HG02759 (cell line): ENCODE data around the gene KIFC3.
"Not testable (repeated sequence)": the region's sequence is repeated elsewhere in the genome, so short reads cannot be mapped to it uniquely, and the experiment has no call there.

Experiments used
- ATAC-seq: cut with Tn5 transposase; IDR thresholded peaks from one replicate; pipeline ENCODE4 v1.9.1; 2021; ENCODE audit warnings: mild to moderate bottlenecking, moderate library complexity; ENCODE audit not compliant: unreplicated experiment

Gene KIFC3

DNA sequence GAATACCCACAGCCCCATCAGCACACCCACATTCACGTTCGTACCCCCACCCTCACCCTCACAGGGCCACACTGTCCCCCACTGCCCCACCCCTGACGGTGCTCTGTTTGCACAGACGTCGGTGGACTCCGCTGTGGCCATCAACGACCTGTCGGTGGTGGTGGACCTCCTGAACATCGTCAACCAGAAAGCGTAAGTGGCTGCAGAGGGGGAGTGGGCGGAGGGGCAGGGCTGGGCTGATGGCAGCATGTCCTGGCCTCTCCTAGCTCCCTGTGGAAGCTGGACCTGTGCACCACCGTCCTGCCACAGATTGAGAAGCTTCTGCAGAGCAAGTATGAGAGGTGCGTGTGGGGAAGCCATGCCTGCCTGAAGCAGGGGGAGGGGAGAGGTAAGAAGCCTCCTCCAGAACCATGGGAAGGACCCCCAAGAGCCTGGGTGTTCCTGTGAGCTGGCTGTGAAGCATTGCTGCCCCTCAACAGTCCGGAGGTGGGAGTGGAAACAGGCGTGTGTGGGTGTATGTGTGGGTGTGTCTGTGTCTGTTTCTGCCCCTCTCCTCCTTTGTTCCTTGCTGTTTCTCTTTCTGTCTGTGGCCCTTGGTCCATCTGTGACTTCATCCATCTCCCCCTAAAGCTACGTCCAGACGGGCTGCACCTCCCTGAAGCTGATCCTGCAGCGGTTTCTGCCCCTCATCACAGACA is 46.4 kb downstream of the KIFC3 start:
- ATAC-seq, result no peak

DNA sequence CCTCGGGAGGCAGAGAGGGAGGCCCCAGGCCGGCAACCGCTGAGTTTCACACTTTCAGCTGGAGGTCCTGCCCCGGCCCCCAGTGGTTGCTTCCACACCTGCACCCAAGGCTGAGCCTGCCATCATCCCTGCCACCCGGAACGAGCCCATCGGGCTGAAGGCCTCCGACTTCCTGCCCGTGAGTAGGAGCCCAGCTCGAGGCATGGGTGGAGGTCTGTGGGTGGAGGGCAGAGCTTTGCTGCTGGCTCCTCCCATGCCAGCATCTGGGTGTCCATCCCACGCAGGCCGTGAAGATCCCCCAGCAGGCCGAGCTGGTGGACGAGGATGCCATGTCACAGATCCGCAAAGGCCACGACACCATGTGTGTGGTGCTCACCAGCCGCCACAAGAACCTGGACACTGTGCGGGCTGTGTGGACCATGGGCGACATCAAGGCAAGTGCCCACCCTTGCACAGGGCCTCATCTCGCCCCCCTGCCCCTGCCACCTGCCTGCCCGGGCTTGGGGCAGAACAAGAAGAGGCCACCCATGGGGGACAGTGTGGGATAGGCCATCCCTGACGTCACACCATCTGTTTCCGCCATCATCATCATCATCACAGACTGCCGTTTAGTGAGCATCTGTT is 47.1 kb downstream of the KIFC3 start:
- no peak for ATAC-seq

DNA sequence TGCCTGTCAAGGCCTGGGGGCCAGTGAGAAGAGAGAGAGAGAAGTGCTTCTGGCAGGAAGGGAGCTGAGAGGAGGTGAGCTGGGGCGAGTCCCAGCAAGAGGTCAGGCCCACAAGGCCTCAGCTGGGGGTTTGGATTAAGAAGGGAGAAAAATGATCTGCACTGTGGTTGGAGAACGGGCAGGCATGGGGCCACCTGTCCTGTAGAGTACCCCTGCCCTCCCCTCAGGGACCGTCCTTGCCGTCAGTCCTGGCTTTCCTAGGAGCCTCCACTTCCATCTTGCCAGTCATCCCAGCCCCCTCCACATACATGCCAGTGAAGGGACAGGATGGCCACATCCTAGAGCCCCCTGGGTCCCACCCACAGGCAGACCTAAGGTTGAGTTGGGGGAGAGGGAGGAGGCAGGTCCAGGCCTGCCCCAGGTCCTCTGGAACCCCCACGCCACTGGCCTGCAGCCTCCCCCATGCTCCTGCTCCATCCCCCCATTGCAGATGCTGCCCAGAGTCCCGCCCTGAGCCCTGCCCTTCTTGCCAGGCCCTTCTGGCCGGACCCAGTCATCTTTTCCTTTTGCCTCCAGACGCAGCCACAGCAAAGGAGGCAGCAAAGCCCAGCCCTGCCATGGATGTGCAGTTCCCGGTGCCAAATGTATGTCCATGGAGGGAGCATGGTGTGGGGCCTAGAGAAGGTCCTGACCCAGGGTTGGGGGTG is 47.8 kb downstream of the KIFC3 start:
- no peak for ATAC-seq

DNA sequence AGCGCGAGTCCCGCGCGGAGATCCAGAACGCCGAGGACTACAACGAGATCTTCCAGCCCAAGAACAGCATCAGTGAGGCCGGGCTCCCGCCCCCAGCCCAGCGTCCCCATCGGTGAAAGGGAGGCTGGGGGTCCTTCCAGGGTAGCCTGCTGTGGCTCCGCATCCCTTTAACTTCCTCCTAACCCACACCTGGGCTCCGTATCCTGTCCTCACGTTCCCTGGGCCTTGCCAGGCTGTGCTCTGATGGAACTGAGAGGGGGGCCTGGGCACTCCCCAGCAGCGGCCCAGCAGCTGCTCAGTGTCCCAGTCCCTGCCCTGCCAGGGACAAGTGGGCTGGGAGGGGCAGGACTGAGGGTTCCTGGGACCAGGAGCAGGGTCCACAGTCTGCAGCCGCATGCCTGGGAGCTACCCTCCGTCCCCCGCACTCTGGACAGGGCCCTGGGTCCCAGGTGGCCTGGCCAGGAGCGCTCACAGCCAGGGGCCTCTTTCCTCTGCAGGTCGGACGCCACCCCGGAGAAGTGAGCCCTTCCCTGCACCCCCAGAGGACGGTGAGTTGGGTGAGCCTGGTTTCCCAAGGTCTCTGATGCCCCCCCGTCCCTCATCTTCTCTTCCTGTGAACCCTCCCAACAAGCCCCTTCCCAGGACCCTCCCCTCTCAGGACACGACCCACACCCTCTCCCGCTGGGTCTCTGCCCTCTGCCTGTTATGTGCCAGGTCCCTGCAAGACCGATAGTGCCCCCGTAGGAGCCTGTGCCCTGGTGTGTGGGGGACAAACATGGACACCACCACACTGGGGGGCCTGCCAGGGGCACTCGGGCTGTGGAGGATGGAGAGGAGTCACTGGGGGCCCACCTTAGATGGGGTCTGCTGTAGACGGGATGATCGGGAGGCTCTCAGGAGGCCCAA is 48.6 kb downstream of the KIFC3 start:
- no peak for ATAC-seq

DNA sequence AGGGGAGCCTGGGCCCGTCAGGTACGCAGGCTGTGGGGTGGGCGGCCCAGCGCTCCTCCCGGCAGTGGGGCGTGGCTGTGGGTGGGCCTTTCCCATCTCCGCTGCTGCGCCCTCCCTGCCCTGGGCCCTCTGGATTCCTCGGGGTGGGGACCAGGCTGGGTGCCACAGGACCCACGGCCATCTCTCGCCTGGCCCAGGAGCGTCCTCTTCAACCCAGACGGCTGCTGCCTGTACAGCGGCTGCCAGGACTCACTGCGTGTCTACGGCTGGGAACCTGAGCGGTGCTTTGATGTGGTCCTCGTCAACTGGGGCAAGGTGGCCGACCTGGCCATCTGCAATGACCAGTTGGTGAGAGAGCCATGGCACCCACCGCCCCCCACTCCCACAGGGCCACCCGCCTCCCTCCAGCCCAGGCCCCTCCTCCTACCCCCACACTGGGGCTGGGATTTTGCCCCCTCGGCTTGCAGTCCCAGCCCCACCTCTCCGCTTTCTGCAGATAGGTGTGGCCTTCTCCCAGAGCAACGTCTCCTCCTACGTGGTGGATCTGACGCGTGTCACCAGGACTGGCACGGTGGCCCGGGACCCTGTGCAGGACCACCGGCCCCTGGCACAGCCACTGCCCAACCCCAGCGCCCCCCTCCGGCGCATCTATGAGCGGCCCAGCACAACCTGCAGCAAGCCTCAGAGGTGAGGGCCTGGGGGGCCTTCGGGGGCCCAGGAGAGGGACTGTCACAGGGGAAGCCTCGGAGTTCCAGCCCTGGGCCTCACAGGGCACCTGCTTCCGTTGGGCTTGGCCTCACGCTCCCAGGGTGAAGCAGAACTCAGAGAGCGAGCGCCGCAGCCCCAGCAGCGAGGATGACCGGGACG is 49.5 kb downstream of the KIFC3 start:
- no peak for ATAC-seq

DNA sequence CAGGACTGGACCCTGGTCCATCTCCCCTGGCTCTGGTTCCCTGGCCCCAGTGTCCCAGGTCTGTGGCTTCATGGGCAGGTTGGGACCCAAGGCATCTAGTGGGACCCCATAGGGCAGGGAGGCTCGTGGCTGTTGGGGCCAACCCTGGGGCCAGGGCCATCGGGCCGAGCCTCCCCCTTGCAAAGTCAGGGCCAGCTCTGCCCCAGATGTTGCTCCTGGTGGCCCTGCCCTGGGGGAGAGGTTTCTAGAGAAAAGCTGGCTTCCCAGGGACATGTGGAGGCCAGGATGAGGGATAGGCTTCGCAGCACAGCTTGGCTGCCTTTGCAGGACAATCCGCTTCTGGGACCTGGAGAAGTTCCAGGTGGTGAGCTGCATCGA is 50.1 kb downstream of the KIFC3 start:
- no peak for ATAC-seq

DNA sequence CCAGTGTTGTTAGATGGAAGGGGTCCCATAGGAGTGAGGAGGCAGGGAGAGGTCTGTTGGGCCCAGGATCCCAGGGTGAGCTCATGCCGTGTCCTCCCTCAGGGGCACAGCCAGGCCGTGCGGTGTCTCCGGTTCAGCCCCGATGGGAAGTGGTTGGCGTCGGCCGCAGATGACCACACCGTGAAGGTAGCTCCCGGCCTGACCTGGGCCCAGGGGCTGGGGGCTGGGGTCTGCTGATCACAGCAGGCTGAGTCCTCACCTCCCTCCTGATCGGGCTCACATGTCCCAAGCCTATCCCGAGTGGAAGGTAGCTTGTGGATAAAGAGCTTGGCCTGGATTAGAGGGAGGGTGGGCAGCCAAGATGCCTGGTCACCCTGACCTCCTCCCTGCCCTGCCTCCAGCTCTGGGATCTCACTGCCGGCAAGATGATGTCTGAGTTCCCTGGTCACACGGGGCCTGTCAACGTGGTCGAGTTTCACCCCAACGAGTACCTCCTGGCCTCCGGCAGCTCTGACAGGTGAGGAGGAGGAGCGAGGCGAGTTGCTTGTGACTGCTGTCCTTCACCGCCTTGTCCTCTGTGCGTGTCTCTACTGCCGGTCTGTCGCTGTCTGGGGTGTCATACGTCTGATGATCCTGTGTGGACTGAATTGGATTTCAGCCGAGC is 50.6 kb downstream of the KIFC3 start:
- no peak for ATAC-seq

DNA sequence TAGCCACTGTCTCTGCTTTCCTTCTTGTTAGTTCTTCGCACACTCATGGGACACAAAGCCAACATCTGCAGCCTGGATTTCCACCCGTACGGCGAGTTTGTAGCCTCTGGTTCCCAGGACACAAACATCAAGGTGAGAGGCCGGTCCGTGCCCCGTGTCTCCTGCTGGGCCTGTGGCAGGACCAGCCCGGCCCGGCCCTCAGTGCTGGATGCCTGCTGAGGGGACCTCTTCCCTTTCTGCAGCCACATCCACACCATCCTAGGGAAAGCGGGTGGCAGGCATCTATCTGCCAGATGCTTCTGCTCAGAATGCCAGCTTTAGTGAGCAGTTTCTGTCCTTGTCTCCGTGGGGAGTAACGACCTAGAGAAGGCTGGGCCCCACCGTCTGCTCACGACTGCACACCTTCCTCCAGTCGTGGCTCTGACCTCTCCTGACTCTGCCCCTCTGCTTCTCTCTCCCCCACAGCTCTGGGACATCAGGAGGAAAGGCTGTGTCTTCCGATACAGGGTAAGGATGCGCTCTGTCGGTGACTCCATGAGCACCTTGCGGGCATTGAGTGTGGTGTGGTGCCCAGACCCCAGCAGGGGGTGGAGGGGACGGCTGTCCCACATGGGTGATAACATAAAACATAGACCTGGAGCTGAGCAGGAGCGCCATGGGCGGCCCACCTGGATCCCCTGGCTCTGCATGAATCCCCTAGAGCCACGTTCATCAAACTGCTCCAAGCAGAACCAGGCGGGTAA is 51.3 kb downstream of the KIFC3 start:
- no peak for ATAC-seq

DNA sequence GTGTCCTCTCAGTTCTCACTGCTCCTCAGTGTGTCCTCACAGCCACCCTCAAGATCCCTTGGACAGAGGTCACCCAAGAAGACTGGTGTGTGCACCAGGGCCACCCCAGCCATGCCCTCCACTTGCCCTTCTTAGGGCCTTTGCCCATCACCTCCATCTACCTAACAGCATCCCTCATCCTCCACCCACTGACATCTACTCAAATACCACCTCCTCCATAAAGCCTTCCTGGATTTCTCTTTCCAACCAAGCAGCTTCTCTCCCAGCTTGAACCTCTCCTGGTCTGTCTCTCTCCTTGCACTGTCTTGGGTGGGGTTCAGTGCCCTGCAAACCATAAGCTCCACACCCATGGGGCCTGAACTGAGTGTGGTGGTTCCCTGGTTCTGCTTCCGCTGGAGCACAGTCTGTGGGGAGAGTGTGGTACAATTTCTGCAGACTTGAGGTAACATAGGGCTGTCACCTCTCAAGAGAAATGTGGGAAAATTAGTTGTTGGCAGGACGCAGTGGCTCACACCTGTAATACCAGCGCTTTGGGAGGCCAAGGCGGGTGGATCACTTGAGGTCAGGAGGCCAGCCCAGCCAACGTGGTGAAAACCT is 52.3 kb downstream of the KIFC3 start:
- ATAC-seq, result no peak

DNA sequence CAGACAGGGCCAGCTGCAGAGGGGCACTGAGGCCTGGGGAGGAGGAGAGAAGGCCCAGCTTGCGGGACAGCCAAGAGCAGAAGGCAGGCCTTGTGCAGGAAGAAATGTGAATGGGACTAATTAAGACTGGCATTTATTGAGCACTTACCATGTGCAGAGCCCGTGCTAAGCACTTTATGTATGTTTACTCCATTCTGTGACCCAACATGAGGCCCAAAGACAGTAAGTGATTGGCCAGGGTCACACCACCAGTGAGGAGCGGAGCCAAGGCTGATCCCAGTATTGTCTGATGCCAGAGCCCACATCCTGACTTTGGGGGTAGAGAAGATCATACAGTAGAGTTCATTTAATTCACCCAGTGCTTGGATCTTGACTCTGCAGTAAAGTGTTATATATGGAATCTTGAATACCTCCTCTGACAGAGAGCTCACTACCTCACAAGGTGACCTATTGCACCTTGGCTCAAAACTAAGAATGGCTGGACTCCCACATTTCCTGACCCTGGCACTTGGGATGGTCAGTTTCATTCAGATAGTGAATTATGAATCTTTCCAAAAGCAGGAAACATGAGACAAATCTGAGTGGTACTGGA is 53.1 kb downstream of the KIFC3 start:
- no peak for ATAC-seq

DNA sequence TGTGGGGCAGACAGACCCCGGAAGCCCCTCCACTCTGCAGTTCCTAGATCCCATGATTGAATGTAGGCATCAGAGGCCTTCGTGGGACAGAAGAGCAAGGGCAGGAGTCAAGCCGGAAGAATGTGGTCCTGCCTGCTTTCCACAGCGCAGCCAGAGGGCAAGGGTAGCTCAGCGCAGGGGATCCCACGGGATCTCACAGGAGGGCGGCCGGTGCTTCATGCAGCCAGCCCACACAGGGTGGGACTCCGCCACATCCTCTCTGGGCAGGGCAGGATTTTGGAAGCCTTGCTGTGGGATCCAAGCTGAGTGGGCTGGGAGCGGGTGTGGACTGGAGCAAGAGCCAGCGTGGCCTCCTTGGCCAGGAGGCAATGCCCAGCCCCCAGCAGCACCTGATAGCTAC is 53.7 kb downstream of the KIFC3 start:
- ATAC-seq, result no peak

DNA sequence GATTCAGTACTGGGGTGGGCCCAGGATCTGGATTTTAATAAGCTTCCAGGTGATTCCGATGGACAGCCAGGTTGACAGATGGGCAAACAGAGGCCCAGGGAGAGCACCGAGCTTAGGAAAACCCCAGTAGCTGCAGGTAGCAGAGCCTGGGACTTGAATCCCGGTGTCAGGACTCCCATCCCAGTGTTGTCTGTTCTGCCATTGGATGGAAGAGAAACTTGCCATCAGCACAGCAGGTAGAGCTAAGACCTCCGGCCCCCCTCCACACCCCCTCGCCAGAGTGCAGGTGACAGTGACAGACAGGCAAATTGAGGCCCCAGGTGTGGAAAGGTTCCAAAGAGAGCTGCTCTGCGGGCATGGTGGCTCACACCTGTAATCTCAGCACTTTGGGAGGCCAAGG is 54.3 kb downstream of the KIFC3 start:
- no peak for ATAC-seq

DNA sequence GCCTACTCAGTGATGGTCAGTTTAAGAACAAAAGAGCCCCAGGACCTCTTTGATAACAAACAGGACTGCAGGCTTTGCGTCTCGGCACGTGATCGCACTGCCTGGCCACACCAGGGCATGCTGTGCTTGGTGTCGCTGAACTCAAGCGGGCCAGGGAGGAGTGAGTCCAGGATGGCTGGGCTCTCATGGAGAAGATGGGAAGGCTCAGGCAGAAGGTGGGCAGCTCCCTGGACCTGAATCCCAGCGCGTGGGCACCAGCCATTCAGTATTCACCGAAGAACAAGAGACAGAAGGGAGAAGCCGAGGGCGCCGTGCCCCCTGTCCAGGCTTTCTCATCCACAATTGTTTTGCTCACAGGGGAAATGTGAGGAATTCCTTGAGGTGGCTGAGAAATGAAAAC is 54.8 kb downstream of the KIFC3 start:
- no peak for ATAC-seq

DNA sequence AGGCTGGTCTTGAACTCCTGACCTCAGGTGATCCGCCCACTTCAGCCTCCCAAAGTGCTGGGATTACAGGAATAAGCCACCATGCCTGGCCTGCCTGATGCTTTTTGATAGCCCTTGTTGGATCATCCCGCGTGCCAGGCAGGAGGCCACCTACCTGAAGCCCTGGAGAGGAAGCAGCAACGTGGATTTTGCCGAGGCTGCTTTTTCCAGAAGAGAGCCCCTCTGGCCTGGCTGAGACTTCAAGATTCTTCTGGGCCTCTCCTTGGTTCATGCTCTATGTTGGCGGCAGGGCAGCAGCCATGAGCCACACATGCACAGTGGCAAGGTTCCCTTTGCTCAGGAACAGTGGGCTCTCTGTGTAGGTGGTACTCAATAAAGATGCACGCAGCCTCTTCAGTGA is 55.2 kb downstream of the KIFC3 start:
- no peak for ATAC-seq

DNA sequence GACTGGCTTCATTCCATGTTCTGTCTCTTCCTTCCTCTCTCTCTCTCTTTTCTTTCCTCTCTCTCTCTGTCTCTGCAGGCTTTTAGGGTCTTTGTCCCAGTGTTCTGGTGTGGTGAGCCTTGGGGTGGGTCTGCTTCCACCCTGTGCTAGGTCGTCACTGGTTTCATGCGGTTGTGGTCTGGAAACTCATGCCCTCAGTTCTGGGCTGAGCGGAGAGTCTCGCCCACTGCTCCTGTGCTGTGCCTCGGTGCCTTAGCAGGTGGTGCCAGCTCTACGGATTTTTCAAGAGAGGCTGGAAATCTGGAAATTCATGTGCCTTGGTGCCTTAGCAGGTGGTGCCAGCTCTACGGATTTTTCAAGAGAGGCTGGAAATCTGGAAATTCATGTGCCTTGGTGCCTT is 56.0 kb downstream of the KIFC3 start:
- not testable (repeated sequence) for ATAC-seq

DNA sequence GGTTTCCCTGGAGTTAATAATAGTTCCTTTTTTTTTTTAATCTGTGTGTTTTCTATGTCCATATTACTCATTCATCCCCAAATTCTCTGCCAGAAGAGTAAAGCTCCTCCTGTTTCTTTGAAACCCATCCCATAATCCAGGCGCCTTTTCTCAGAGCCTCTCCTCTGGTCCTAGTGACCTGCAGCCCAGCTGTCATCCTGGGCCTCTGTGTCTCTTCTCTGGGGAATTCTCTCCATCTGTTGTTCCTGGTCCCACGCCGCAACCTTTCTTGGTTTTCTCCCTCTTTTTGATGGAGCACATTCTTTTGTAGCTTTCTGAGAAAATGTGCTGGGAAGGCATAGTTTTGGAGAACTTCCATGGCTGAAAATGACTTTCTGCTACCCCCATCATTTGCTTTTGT is 56.5 kb downstream of the KIFC3 start:
- ATAC-seq, result no peak

DNA sequence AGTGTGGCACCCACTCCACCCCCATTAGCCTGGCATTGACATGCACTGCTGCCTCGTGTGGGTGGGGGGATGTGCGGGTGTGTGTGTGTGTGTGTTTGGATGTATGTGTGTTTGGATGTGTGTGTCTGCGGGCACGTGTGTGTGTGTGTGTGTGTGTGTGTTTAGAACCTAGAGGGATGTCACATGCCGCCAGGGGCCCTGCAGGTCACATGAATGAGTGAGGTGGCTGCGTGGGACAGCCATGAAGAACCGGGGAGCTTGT is 57.7 kb downstream of the KIFC3 start:
- ATAC-seq, result no peak

DNA sequence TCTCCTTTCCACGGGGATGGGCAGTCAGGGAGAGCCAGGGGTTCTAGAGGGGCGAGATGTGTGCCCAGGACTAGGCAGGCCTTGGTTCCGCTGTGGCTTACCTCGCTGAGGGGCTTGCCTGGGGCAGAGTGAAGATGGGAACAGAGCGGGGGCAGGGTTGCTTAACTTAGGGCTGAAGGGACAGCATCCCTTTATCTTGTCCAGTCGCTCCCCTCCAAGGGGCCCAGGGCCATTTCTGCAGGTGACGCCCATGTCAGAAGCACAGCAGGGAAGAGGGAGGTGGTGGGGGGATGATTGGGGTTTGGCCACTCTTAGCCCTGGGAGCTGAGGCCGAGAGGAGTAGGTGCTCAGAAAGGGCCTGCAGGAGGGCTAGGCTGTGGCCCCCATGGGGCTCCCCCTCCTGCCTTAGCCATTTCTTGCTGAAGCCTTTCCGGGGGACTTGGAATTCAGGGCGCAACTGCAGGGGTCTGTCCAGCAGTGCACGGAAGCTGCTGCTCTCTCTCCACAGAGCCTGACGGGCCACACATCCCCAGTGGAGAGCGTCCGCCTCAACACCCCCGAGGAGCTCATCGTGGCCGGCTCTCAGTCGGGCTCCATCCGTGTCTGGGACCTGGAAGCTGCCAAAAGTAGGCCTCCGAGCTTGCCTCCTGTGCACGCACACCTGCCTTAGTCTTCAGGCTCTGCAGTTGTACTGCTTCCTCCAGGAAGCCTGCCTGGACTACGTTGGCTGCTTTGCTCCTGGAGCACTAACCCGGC is 58.2 kb downstream of the KIFC3 start:
- ATAC-seq, result no peak
